GM18858 (cell line): ENCODE results near the gene FZD4.
"Not testable (repeated sequence)": the region's sequence is repeated elsewhere in the genome, so short reads cannot be mapped to it uniquely, and the experiment has no call there.

Experiments
- ATAC-seq: cut with Tn5 transposase; IDR thresholded peaks from one replicate; pipeline ENCODE4 v1.9.1; 2021; ENCODE audit not compliant: unreplicated experiment

The FZD4 gene

GRCh38 chr11:86938203-86938899 is 16.8 kb downstream of the FZD4 start:
- ATAC-seq, result no peak

- not testable (repeated sequence) for ATAC-seq
These were observed 17.9 kb downstream of the FZD4 start for GRCh38 chr11:86937193-86937806.

GRCh38 chr11:86934926-86935579 is 20.1 kb downstream of the FZD4 start:
- ATAC-seq, result no peak

GRCh38 chr11:86934582-86934900 is 20.7 kb downstream of the FZD4 start:
- no peak for ATAC-seq

GRCh38 chr11:86933891-86934581 is 21.2 kb downstream of the FZD4 start:
- ATAC-seq, result no peak

GRCh38 chr11:86932924-86933875 is 22.0 kb downstream of the FZD4 start:
- ATAC-seq, result no peak

- ATAC-seq, result no peak
These were observed 23.0 kb downstream of the FZD4 start for GRCh38 chr11:86932259-86932585.

GRCh38 chr11:86931548-86932258 is 23.5 kb downstream of the FZD4 start:
- ATAC-seq, result no peak

GRCh38 chr11:86930957-86931547 is 24.1 kb downstream of the FZD4 start:
- no peak for ATAC-seq

- ATAC-seq, result no peak
These were observed 28.2 kb downstream of the FZD4 start for GRCh38 chr11:86926975-86927374.

GRCh38 chr11:86923999-86924766 is 31.0 kb downstream of the FZD4 start:
- no peak for ATAC-seq

- ATAC-seq, result no peak
These were observed 33.0 kb downstream of the FZD4 start for GRCh38 chr11:86922225-86922624.

GRCh38 chr11:86919557-86920210 is 35.5 kb downstream of the FZD4 start:
- no peak for ATAC-seq

GRCh38 chr11:86918973-86919372 is 36.2 kb downstream of the FZD4 start:
- no peak for ATAC-seq

- ATAC-seq, result no peak
These were observed 36.7 kb downstream of the FZD4 start for GRCh38 chr11:86918496-86918895.

GRCh38 chr11:86917589-86917988 is 37.6 kb downstream of the FZD4 start:
- ATAC-seq, result no peak

- ATAC-seq, result no peak
These were observed 38.9 kb downstream of the FZD4 start for GRCh38 chr11:86916330-86916729.

- not testable (repeated sequence) for ATAC-seq
These were observed 39.3 kb downstream of the FZD4 start for GRCh38 chr11:86915850-86916249.
